ENCODE results near the gene DHH. TPM values are rescaled to one million over a fixed set of nuclear protein-coding genes. Genes with fewer than 3 reads are reported as not detected.
A peak's percentile ranks its signal among the peaks of the same experiment; 100 is the strongest.

The DHH gene
- total RNA-seq, 1 donor from 2014 or later: 0.46 TPM

DNA sequence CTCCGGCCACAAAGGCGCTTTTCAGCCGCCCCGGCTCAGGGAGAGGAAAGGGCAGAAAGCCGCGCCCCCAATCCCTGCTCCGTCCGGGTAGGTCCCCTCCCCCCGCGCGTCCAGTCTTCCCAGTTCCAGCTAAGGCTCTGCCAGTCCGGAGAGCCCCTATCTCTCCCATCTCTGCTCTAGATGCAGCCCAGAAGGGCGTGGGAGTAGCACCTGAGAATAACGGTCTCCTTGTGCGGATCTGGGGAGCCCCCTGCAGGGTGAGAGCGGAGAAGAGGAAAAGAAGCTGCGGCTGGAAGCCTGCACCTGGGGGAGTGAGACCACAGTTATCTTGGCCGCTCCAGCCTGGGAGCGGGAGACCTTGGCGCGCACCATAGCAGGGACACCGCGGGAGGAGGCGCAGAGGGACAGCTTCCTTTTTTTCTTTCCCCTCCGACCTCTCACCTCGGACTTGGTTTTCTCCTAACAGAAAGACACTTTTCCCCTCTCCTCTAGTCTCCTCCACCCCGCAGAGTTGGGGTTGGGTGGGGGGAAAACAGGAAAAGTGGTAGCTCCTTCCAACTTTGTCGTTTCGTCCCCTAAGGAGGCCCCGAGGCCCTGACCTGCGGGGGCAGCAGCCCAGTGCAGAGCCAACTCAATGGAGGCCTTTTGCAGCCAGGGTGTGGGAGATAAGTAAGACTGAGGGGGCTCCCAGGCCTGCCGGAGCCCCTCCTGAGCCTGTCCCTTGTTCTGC lies 2.4 kb downstream of the DHH start:
- Mint-ChIP-seq H3K27me3 (ENCODE audit: unreplicated experiment) (peaks cover 22% of the 10 kb centered on the region), H3K4me1 (ENCODE audit: unreplicated experiment) (peaks cover 46% of the 10 kb centered on the region), H3K4me3 (ENCODE audit: unreplicated experiment) (peak overlapping the region; percentile 65), H3K36me3 (ENCODE audit: low read depth, unreplicated experiment) (peaks cover 14% of the 10 kb centered on the region), H3K27ac (ENCODE audit: unreplicated experiment) (no peak overlapping the region), H3K9me3 (ENCODE audit: unreplicated experiment) (no peaks in the 10 kb centered on the region)
- peak; percentile 64 for DNase-seq (ENCODE audit: low spot score)
- TF ChIP-seq, protein P1, sequence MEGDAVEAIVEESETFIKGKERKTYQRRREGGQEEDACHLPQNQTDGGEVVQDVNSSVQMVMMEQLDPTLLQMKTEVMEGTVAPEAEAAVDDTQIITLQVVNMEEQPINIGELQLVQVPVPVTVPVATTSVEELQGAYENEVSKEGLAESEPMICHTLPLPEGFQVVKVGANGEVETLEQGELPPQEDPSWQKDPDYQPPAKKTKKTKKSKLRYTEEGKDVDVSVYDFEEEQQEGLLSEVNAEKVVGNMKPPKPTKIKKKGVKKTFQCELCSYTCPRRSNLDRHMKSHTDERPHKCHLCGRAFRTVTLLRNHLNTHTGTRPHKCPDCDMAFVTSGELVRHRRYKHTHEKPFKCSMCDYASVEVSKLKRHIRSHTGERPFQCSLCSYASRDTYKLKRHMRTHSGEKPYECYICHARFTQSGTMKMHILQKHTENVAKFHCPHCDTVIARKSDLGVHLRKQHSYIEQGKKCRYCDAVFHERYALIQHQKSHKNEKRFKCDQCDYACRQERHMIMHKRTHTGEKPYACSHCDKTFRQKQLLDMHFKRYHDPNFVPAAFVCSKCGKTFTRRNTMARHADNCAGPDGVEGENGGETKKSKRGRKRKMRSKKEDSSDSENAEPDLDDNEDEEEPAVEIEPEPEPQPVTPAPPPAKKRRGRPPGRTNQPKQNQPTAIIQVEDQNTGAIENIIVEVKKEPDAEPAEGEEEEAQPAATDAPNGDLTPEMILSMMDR (IDR thresholded peaks at IDR 0.05; ENCODE audit: unreplicated experiment): peak; percentile 14

DNA sequence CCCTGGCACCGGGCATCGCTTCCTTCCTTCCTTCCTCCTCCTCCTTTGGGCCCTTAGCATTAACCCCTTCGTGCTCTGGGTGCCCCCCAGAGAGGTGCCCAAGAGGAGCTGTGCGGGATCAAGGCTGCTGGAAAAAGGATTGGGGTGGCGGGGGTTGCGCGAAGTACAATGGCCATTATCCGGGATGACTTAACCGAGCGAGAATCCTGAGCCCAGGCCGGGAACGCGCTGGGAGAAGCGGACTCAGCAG lies 2.8 kb downstream of the DHH start:
- Mint-ChIP-seq H3K36me3 (ENCODE audit: low read depth, unreplicated experiment) (peaks cover 13% of the 10 kb centered on the region), H3K9me3 (ENCODE audit: unreplicated experiment) (no peaks in the 10 kb centered on the region), H3K27me3 (ENCODE audit: unreplicated experiment) (peaks cover 25% of the 10 kb centered on the region), H3K4me3 (ENCODE audit: unreplicated experiment) (no peak overlapping the region), H3K27ac (ENCODE audit: unreplicated experiment) (no peak overlapping the region), H3K4me1 (ENCODE audit: unreplicated experiment) (peaks cover 46% of the 10 kb centered on the region)
- TF ChIP-seq, protein P1 (IDR thresholded peaks at IDR 0.05; ENCODE audit: unreplicated experiment): no peak
- no peak for DNase-seq (ENCODE audit: low spot score)

GRCh38 chr12:49091056-49091835 lies 3.4 kb downstream of the DHH start:
- Mint-ChIP-seq H3K27me3 (ENCODE audit: unreplicated experiment) (peaks cover 27% of the 10 kb centered on the region), H3K9me3 (ENCODE audit: unreplicated experiment) (no peaks in the 10 kb centered on the region), H3K36me3 (ENCODE audit: low read depth, unreplicated experiment) (peaks cover 10% of the 10 kb centered on the region), H3K4me1 (ENCODE audit: unreplicated experiment) (peaks cover 46% of the 10 kb centered on the region), H3K4me3 (ENCODE audit: unreplicated experiment) (peak overlapping the region; percentile 86), H3K27ac (ENCODE audit: unreplicated experiment) (no peak overlapping the region)
- DNase-seq (ENCODE audit: low spot score): no peak
- TF ChIP-seq, protein P1 (IDR thresholded peaks at IDR 0.05; ENCODE audit: unreplicated experiment): no peak

- H3K4me1 Mint-ChIP-seq (ENCODE audit: unreplicated experiment): peaks cover 44% of the 10 kb centered on the region
- no peaks in the 10 kb centered on the region for H3K9me3 Mint-ChIP-seq (ENCODE audit: unreplicated experiment)
- H3K27me3 Mint-ChIP-seq (ENCODE audit: unreplicated experiment): peaks cover 26% of the 10 kb centered on the region
- DNase-seq (ENCODE audit: low spot score): peak; percentile 74
- peak overlapping the region; percentile 13 for H3K27ac Mint-ChIP-seq (ENCODE audit: unreplicated experiment)
- H3K36me3 Mint-ChIP-seq (ENCODE audit: low read depth, unreplicated experiment): peaks cover 2% of the 10 kb centered on the region
- TF ChIP-seq, protein P1 (IDR thresholded peaks at IDR 0.05; ENCODE audit: unreplicated experiment): no peak
- H3K4me3 Mint-ChIP-seq (ENCODE audit: unreplicated experiment): peak overlapping the region; percentile 86
Measured at GRCh38 chr12:49089821-49090773, 4.5 kb downstream of the DHH start.

Data from endothelial cell (in vitro differentiated cells).